Nasal cavity respiratory epithelium epithelial cell of viscerocranial mucosa (primary cell): ENCODE data around the gene AGAP3. TPM values are rescaled to one million over a fixed set of nuclear protein-coding genes. Genes with fewer than 3 reads are reported as not detected.

ENCODE experiments used
- total RNA-seq: library from RNA; depleted of rRNA; stranded (reverse); fragments of >200 nt; gene quantifications from 2 replicates; pipeline ENCODE4 v1.2.3, GENCODE V29; 2014

Gene AGAP3
- total RNA-seq = 57.8 and 138 TPM in 2 replicates

DNA sequence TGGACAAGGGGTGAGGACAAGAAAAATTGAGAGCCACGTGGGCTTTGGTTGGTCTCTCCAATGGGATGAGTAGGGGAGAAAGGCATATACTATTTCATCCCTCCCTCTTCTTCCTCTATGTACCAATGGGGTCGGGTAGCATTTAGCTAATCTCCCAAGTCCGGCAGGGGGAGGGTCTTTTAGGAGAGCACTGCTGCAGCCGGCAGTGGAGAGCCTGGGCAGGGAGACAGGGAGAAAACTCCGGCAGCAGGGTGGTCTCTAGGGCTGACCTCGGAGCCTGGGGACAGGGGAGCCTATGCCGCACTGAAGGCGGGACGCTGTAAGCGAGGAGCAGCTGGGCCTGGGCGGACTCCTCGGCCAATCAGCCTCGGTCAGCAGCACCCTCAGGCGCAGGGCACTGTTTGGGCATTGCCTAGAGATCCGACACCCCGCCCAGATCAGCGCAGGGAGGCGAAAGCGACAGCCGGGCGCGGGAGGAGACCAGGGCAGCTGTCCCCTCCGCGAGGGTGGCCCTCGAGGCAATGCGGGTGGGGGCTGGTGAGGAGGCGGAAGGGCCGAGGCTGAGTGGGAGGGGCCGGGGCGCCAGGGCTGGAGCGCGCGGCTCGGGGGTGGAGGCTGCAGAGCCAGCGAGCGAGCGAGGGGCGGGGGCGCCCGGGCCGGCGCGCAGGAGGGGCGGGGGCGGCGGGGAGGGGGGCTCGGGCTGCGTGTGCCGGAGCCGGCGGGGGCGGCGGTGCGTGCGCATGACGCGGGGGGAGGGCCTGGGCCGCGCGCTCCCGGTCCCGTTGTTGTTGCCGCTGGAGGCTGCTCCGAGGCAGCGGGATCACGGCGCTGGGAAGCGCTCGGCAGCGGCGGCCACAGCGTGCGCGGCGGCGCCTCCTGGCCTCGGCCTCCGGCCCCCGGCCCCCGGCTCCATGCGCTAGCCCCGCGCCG, at the start of gene AGAP3:
Gene AGAP3, plus strand, starts transcription at position 785 of the 930 bp plus-strand sequence. CDS start 267 bp downstream, outside the sequence.

DNA sequence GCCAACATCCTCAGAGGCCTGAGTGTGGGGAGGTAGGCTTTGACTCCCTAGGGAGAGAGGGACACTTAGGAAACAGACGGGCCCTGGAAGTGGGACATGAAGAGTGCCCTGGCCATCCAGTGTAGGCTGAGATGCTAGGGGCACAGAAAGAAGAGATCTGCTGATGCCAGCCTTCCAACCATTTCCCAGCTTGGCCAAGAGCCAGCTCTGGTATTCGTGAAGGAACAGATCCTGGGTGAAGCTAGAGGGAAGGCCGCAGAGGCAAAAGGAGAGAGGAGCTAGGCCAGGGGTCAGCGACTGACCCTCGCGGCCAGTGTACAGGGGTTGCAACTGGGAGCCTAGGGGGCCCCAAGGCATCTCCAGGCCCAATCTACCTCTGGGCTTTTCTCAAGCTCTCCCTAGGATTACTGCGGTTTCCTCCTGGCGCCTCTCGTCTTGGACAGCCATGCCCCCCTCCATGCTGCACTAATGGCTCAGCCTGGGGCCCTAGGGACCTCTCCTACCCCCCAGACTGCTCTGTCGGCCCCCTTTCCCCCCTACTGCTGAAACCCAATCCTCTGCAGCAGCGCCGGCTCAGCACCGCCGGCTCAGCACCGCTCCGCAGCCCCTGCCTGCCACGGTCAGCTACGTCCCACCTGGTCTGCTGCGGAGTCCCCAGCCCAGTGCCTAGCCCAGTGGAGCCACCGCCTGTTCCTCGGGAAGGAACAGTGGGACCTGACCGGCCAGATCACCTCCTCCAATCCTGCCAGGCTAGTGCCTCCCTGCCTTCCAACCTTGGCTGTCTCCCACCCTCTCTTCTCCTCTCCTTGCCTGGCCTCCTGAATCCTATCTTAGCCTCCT, 38.1 kb upstream of the AGAP3 start, which contains the start of gene ASIC3:
Gene ASIC3, plus strand, starts transcription at position 556 of the 840 bp plus-strand sequence. CDS start 355 bp downstream, outside the sequence.

GRCh38 chr7:151057506-151057988, 28.7 kb upstream of the AGAP3 start, which contains the start of gene CDK5:
TSS of gene CDK5 (minus strand) at chr7:151057897. CDS start at chr7:151057848, 49 bp downstream.

GRCh38 chr7:151059367-151060112, 26.7 kb upstream of the AGAP3 start, which contains the start of gene SLC4A2:
TSS of gene SLC4A2 (plus strand) at chr7:151059589. CDS start at chr7:151061988, 2,399 bp downstream.

GRCh38 chr7:151080522-151081169, 5.6 kb upstream of the AGAP3 start, which contains the start of gene FASTK:
TSS of gene FASTK (minus strand) at chr7:151080809. CDS start at chr7:151080766, 43 bp downstream.

GRCh38 chr7:151083071-151083823, 3.0 kb upstream of the AGAP3 start, which contains the start of gene TMUB1:
TSS of gene TMUB1 (minus strand) at chr7:151083493. CDS start at chr7:151082563, 930 bp downstream.

GRCh38 chr7:151167197-151167961, 81.1 kb downstream of the AGAP3 start, which contains the start of gene GBX1:
TSS of gene GBX1 (minus strand) at chr7:151167694. CDS start at chr7:151167548, 146 bp downstream.

DNA sequence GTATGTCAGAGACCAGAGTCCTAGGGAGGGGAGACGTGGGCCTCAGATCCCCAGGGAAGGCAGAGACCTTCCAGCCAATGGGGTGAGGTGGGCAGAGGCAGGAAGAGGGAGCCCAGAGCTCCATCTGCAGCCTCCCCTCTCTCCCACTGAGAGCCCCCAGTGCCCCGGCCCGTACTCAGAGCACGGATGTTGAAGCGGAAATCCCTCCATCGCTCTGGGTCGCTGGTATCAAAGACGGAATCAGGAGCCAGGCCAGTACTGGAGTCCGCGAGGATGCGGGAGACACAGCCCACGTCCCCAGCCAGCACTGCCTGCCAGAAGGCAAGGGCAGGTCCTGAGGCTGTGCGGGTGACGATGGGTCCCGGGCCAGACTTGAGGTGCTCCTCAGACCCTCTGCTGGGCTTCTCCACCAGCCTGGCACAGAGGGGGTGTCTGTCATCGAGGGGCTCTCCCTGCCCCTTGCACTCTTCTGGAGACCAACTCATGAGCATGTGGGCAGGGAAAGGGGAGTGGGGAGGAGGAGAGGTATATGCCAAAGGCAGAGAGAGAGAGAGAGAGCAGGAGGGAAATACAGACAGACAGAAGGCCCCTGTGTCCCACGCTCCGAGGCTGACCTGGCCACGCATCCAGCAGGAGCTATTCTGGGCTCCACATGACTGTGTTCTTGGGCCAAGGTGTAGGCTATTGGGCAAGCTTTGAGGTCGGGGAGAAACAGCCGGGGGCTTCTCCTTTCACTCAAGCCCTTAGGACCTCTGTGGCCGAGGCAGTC, 100.5 kb downstream of the AGAP3 start, which contains the start of gene ASB10:
Gene ASB10, minus strand, starts transcription at position 611 of the 769 bp plus-strand sequence. Its CDS starts 120 bp downstream, at position 491.

Other genes with a start within 250 kb of the AGAP3 start
- gene AOC1, start 234.0 kb upstream of the AGAP3 start, total RNA-seq = 0.34 TPM in 1 of 2 replicates, not detected in the other
- gene KCNH2, start 108.2 kb upstream of the AGAP3 start, total RNA-seq = under 0.01 and 0.14 TPM in 2 replicates
- 0.14 and 0.34 TPM in 2 replicates for gene NOS3, start 95.5 kb upstream of the AGAP3 start, total RNA-seq
- gene ATG9B, start 62.0 kb upstream of the AGAP3 start, total RNA-seq = 1.00 and 1.7 TPM in 2 replicates
- 19.5 and 24.8 TPM in 2 replicates for gene ABCB8, start 58.0 kb upstream of the AGAP3 start, total RNA-seq
- gene ASIC3, start 37.9 kb upstream of the AGAP3 start, total RNA-seq = 0.28 and 0.34 TPM in 2 replicates
- gene CDK5, start 28.6 kb upstream of the AGAP3 start, total RNA-seq = 8.9 and 17.7 TPM in 2 replicates
- 46.8 and 80.0 TPM in 2 replicates for gene SLC4A2, start 26.9 kb upstream of the AGAP3 start, total RNA-seq
- 50.6 and 58.6 TPM in 2 replicates for gene FASTK, start 5.7 kb upstream of the AGAP3 start, total RNA-seq
- 14.7 and 22.9 TPM in 2 replicates for gene TMUB1, start 3.0 kb upstream of the AGAP3 start, total RNA-seq
- gene GBX1, start 81.2 kb downstream of the AGAP3 start, total RNA-seq = not detected in 2 replicates
- gene ASB10, start 100.8 kb downstream of the AGAP3 start, total RNA-seq = not detected in 2 replicates
- not detected in 2 replicates for gene H2BK1, start 124.0 kb downstream of the AGAP3 start, total RNA-seq
- gene ABCF2, start 140.7 kb downstream of the AGAP3 start, total RNA-seq = 64.9 and 83.0 TPM in 2 replicates
- gene CHPF2, start 146.0 kb downstream of the AGAP3 start, total RNA-seq = 26.0 and 48.8 TPM in 2 replicates
- 1.4 and 5.6 TPM in 2 replicates for gene SMARCD3, start 162.2 kb downstream of the AGAP3 start, total RNA-seq